ENCODE results near the gene PAX7. TPM values are rescaled to one million over a fixed set of nuclear protein-coding genes. Genes with fewer than 3 reads are reported as not detected.

PAX7 gene
- total RNA-seq, 1 donor from 2014 or later = 0.05 TPM

DNA sequence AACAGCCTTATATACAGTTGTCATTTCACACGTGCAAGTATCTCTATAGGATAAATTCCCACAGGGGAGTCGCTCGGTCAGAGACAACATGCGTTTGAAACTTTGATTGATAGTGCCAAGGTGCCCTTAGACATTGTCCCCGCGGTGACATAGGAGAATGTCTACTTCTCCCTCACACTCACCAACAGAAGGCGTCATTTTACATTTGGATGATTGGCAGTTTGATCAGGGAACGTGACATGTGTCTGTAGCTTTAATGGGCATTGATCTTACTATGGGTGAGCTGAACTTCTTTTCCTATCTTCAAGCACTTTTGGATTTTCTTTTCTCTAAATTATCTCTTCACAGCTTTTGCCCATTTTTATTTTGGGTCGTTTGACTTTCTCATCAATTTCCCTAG is 42.6 kb upstream of the PAX7 start:
- Histone ChIP-seq H3K4me1 (ENCODE audit: insufficient read depth, low read length) (no peaks in the 10 kb centered on the region), H3K9me3 (ENCODE audit: insufficient read depth, low read depth, low read length) (no peaks in the 10 kb centered on the region), H4K20me1 (ENCODE audit: insufficient read depth, low read length) (no peaks in the 10 kb centered on the region), H3K4me2 (ENCODE audit: low read length) (no peak overlapping the region), H3K36me3 (ENCODE audit: insufficient read depth, low read length) (no peaks in the 10 kb centered on the region), H3K9ac (ENCODE audit: low read length) (no peak overlapping the region), H3K27ac (ENCODE audit: low read depth, low read length) (no peak overlapping the region), H3K79me2 (ENCODE audit: insufficient read depth, low read length) (no peaks in the 10 kb centered on the region), H3K27me3 (ENCODE audit: insufficient read depth, low read length) (no peaks in the 10 kb centered on the region), H3K4me3 (ENCODE audit: insufficient read depth, low read depth, low read length) (no peak overlapping the region), H2AFZ (ENCODE audit: low read depth, low read length) (no peak overlapping the region)
- H3K4me3 Mint-ChIP-seq (ENCODE audit: unreplicated experiment) = no peak overlapping the region
- no peak for TF ChIP-seq EZH2 (IDR thresholded peaks at IDR 0.05; ENCODE audit: insufficient read depth, low read length)
- TF ChIP-seq, protein P1, sequence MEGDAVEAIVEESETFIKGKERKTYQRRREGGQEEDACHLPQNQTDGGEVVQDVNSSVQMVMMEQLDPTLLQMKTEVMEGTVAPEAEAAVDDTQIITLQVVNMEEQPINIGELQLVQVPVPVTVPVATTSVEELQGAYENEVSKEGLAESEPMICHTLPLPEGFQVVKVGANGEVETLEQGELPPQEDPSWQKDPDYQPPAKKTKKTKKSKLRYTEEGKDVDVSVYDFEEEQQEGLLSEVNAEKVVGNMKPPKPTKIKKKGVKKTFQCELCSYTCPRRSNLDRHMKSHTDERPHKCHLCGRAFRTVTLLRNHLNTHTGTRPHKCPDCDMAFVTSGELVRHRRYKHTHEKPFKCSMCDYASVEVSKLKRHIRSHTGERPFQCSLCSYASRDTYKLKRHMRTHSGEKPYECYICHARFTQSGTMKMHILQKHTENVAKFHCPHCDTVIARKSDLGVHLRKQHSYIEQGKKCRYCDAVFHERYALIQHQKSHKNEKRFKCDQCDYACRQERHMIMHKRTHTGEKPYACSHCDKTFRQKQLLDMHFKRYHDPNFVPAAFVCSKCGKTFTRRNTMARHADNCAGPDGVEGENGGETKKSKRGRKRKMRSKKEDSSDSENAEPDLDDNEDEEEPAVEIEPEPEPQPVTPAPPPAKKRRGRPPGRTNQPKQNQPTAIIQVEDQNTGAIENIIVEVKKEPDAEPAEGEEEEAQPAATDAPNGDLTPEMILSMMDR (IDR thresholded peaks at IDR 0.05; ENCODE audit: insufficient read depth, low read depth, low read length) = no peak
- peaks cover 2% of the 10 kb centered on the region for H3K9me3 Mint-ChIP-seq (ENCODE audit: unreplicated experiment)
- no peaks in the 10 kb centered on the region for H3K36me3 Mint-ChIP-seq (ENCODE audit: low read depth, unreplicated experiment)
- H3K27ac Mint-ChIP-seq (ENCODE audit: unreplicated experiment) = no peak overlapping the region
- DNase-seq (ENCODE audit: low read depth) (no peak), FAIRE-seq (no peak)
- peaks cover 44% of the 10 kb centered on the region for H3K27me3 Mint-ChIP-seq (ENCODE audit: low read depth, unreplicated experiment)
- no peaks in the 10 kb centered on the region for H3K4me1 Mint-ChIP-seq (ENCODE audit: low read depth, unreplicated experiment)

DNA sequence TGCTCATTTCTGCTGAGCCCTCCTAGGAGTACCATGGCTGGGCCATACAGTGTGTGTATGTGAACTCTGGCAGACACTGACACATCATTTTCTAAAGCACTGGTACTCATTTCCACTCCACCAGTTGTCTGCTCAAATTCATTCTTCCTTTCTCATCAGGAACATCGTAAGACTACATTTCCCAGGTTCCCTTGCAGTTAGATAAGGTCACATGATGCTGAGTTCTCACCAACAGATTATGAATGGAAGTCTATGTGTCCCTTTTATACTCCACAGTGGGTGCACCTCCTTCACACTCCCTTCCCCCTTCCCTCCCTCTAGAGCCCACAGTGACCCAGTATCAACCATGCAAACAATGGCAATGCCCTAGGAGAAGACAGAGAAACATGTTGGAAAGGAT is 38.3 kb upstream of the PAX7 start:
- no peaks in the 10 kb centered on the region for H3K36me3 ChIP-seq (ENCODE audit: insufficient read depth, low read length)
- no peaks in the 10 kb centered on the region for H3K9me3 ChIP-seq (ENCODE audit: insufficient read depth, low read depth, low read length)
- H3K79me2 ChIP-seq (ENCODE audit: insufficient read depth, low read length) = no peaks in the 10 kb centered on the region
- H3K4me2 ChIP-seq (ENCODE audit: low read length) = no peak overlapping the region
- Mint-ChIP-seq H3K27ac (ENCODE audit: unreplicated experiment) (no peak overlapping the region), H3K4me3 (ENCODE audit: unreplicated experiment) (no peak overlapping the region), H3K27me3 (ENCODE audit: low read depth, unreplicated experiment) (peaks cover 33% of the 10 kb centered on the region), H3K4me1 (ENCODE audit: low read depth, unreplicated experiment) (no peaks in the 10 kb centered on the region), H3K9me3 (ENCODE audit: unreplicated experiment) (no peaks in the 10 kb centered on the region), H3K36me3 (ENCODE audit: low read depth, unreplicated experiment) (no peaks in the 10 kb centered on the region)
- H3K27ac ChIP-seq (ENCODE audit: low read depth, low read length) = no peak overlapping the region
- FAIRE-seq (no peak), DNase-seq (ENCODE audit: low read depth) (no peak)
- H4K20me1 ChIP-seq (ENCODE audit: insufficient read depth, low read length) = no peaks in the 10 kb centered on the region
- TF ChIP-seq EZH2 (IDR thresholded peaks at IDR 0.05; ENCODE audit: insufficient read depth, low read length) = no peak
- H3K9ac ChIP-seq (ENCODE audit: low read length) = no peak overlapping the region
- H3K4me1 ChIP-seq (ENCODE audit: insufficient read depth, low read length) = no peaks in the 10 kb centered on the region
- peaks cover 2% of the 10 kb centered on the region for H3K27me3 ChIP-seq (ENCODE audit: insufficient read depth, low read length)
- no peak overlapping the region for H2AFZ ChIP-seq (ENCODE audit: low read depth, low read length)
- H3K4me3 ChIP-seq (ENCODE audit: insufficient read depth, low read depth, low read length) = no peak overlapping the region

DNA sequence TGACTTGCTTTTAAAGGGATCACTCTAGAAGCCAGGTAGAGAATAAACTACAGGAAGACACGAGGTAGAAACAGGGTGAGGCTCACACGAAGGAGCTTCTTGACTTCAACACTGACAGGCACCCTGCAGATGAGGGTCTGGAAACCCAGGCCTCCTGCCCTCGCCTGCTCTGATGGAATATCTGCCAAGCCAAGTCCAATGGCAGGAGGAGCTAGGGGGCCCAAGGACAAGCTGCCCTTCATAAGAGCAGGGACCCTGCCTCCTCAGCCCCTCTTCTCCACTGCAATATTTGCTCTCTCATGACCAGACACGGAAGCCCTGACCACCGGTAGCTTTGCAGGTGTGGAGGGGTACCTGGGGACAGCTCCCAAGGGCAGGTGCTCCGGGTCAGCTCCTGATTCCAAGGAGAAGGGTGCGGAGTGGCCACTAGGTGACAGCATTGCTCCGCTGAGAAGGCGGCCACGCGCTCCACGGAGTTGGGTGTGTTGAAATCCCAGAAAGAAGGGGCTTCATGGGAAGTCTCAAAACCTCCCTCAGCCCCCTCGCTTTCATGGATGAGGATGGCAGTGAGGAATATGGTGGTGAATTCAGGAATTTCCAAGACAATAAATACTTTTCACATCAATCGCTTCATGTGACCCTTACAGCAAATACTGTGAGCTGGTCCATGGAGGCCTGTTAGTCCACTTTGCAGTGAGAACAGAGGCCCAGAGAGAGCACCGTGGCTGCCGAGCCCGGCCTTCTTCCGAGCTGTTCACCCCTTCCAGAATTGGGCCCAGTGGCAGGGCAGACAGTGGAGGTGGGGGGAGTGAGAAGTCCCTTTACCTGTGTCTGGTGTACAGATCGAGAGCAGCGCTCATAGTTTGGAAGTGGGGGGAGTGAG is 33.2 kb upstream of the PAX7 start:
- H3K27me3 ChIP-seq (ENCODE audit: insufficient read depth, low read length) = peaks cover 7% of the 10 kb centered on the region
- no peak overlapping the region for H2AFZ ChIP-seq (ENCODE audit: low read depth, low read length)
- H3K4me1 ChIP-seq (ENCODE audit: insufficient read depth, low read length) = no peaks in the 10 kb centered on the region
- H3K36me3 Mint-ChIP-seq (ENCODE audit: low read depth, unreplicated experiment) = no peaks in the 10 kb centered on the region
- H3K4me1 Mint-ChIP-seq (ENCODE audit: low read depth, unreplicated experiment) = no peaks in the 10 kb centered on the region
- DNase-seq (ENCODE audit: low read depth) = no peak
- no peak overlapping the region for H3K4me3 Mint-ChIP-seq (ENCODE audit: unreplicated experiment)
- peaks cover 48% of the 10 kb centered on the region for H3K27me3 Mint-ChIP-seq (ENCODE audit: low read depth, unreplicated experiment)
- H3K9ac ChIP-seq (ENCODE audit: low read length) = no peak overlapping the region
- H4K20me1 ChIP-seq (ENCODE audit: insufficient read depth, low read length) = no peaks in the 10 kb centered on the region
- H3K79me2 ChIP-seq (ENCODE audit: insufficient read depth, low read length) = no peaks in the 10 kb centered on the region
- no peaks in the 10 kb centered on the region for H3K9me3 Mint-ChIP-seq (ENCODE audit: unreplicated experiment)
- no peak overlapping the region for H3K27ac Mint-ChIP-seq (ENCODE audit: unreplicated experiment)
- no peaks in the 10 kb centered on the region for H3K36me3 ChIP-seq (ENCODE audit: insufficient read depth, low read length)
- H3K27ac ChIP-seq (ENCODE audit: low read depth, low read length) = no peak overlapping the region
- no peak overlapping the region for H3K4me3 ChIP-seq (ENCODE audit: insufficient read depth, low read depth, low read length)
- H3K4me2 ChIP-seq (ENCODE audit: low read length) = no peak overlapping the region
- TF ChIP-seq EZH2 (IDR thresholded peaks at IDR 0.05; ENCODE audit: insufficient read depth, low read length) = no peak
- TF ChIP-seq, protein P1 (IDR thresholded peaks at IDR 0.05; ENCODE audit: insufficient read depth, low read depth, low read length) = peak; percentile 72
- H3K9me3 ChIP-seq (ENCODE audit: insufficient read depth, low read depth, low read length) = no peaks in the 10 kb centered on the region
- no peak for FAIRE-seq

Measured in astrocyte (in vitro differentiated cells and primary cell).